Measurements from ENCODE around the gene KCNJ12.
"Not testable (repeated sequence)": the region's sequence is repeated elsewhere in the genome, so short reads cannot be mapped to it uniquely, and the experiment has no call there.

Gene KCNJ12

DNA sequence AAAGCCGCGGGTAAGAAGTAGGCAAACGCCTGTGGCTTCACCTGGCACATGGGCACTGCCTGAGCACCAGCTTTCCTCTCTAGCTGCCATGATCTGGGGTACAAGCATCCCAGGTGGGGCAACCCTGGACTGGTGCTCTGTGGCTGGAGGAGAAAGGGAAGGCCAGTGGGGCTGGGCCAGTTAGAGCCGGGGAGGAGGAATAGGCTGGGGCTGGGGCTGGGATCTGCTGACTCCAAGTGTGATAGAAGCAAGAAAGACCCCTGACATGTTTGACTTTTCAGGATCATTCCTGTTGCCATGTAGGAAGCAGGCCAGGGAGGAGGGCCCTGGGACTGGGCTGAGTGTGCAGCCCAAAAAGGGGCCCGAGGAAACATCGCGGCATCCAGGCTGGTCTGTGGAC is 48.5 kb downstream of the KCNJ12 start:
- H3K4me1 ChIP-seq (ENCODE audit: control insufficient read depth, insufficient read depth, low read length); H3K36me3 ChIP-seq (ENCODE audit: control insufficient read depth, insufficient read depth, low read length); H3K27me3 ChIP-seq (ENCODE audit: control insufficient read depth, insufficient read depth, low read length); H3K9ac ChIP-seq (ENCODE audit: low read depth, low read length); H3K9me3 ChIP-seq (ENCODE audit: control insufficient read depth, insufficient read depth, low read length); H3K4me3 ChIP-seq (ENCODE audit: low read depth, low read length): not testable (repeated sequence)

DNA sequence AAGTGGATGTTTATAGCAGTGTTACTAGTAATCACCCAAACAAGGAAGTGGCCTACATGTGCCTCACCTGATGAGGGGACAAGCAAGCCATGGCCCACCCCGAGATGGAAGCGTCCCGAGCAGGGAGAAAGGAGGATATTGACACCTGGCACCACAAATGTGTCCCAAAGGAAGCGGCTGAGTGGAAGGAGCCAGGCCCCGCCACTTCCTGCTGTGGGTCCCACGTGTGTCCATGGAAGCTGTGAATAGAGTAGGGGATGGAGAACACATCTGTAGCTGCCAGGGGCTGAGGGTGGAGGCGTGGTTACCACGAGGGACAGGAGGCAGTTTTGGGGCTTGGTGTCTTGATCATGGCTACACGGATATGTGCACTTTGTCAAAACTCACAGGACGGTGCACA is 49.2 kb downstream of the KCNJ12 start:
- H3K9me3 ChIP-seq (ENCODE audit: control insufficient read depth, insufficient read depth, low read length) = no peaks in the 10 kb centered on the region
- no peaks in the 10 kb centered on the region for H3K27me3 ChIP-seq (ENCODE audit: control insufficient read depth, insufficient read depth, low read length)
- no peak overlapping the region for H3K9ac ChIP-seq (ENCODE audit: low read depth, low read length)
- H3K4me1 ChIP-seq (ENCODE audit: control insufficient read depth, insufficient read depth, low read length) = no peaks in the 10 kb centered on the region
- no peak overlapping the region for H3K4me3 ChIP-seq (ENCODE audit: low read depth, low read length)
- no peaks in the 10 kb centered on the region for H3K36me3 ChIP-seq (ENCODE audit: control insufficient read depth, insufficient read depth, low read length)

DNA sequence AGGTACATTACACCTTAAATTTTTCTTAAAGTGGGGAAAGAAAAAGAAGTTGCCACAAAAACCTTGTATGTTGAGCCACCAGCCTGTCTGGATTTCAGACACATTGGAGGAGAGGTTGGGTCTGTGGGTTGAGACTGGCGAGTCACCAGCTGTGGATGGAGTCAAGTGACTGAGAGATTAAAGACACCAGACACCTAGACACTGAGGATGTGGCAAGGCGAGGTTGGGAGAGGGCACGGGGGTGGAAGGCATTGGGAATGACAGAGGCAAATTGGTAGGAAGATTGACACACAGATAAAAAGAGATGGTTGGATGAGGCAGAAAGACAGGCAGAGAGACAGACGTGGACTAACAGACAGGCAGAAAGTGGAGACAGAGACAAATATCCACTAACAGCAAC is 49.6 kb downstream of the KCNJ12 start:
- no peak overlapping the region for H3K9ac ChIP-seq (ENCODE audit: low read depth, low read length)
- H3K9me3 ChIP-seq (ENCODE audit: control insufficient read depth, insufficient read depth, low read length) = no peaks in the 10 kb centered on the region
- H3K4me3 ChIP-seq (ENCODE audit: low read depth, low read length) = no peak overlapping the region
- no peaks in the 10 kb centered on the region for H3K4me1 ChIP-seq (ENCODE audit: control insufficient read depth, insufficient read depth, low read length)
- no peaks in the 10 kb centered on the region for H3K36me3 ChIP-seq (ENCODE audit: control insufficient read depth, insufficient read depth, low read length)
- H3K27me3 ChIP-seq (ENCODE audit: control insufficient read depth, insufficient read depth, low read length) = no peaks in the 10 kb centered on the region

DNA sequence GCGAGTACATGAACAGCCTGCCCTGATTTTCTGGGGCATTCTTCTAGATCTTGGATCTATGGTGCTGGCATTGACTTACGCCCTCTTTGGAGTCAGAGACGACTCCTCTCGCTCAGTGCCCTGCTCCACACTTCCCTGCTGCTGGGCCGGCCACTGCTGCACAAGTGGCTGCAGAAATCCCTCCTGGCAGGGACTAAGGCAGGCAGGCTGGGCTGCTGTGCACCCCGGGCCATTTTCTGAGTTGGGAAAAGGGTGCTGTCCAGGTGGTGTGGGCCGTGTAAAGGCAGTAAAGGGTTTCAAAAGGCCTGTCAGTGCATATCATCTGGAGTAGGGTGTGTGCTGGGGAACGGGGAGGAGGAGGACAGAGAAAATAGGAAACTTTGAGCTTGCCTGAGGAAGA is 50.1 kb downstream of the KCNJ12 start:
- not testable (repeated sequence) for H3K9me3 ChIP-seq (ENCODE audit: control insufficient read depth, insufficient read depth, low read length); H3K36me3 ChIP-seq (ENCODE audit: control insufficient read depth, insufficient read depth, low read length); H3K4me3 ChIP-seq (ENCODE audit: low read depth, low read length); H3K4me1 ChIP-seq (ENCODE audit: control insufficient read depth, insufficient read depth, low read length); H3K9ac ChIP-seq (ENCODE audit: low read depth, low read length); H3K27me3 ChIP-seq (ENCODE audit: control insufficient read depth, insufficient read depth, low read length)

DNA sequence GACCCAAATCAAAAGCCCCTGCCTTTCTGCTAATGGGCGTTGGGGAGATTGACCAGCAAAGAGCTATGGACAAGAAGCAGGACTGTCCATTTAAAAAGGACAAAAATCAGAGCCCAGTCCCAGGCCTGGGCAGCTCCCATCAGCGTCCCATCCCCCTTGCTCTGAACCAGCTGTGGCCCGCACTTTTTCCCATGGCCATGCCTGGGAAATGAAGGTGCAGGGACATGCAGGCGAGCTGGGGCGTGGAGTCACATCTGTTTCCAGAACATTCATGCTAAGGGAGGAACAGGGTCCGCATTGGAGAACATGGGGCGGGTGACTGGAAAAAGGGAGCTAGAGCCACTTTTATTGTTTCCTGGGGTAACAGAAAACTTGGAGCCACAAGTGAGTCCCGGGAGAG is 50.7 kb downstream of the KCNJ12 start:
- H3K4me3 ChIP-seq (ENCODE audit: low read depth, low read length); H3K9me3 ChIP-seq (ENCODE audit: control insufficient read depth, insufficient read depth, low read length); H3K4me1 ChIP-seq (ENCODE audit: control insufficient read depth, insufficient read depth, low read length); H3K9ac ChIP-seq (ENCODE audit: low read depth, low read length); H3K27me3 ChIP-seq (ENCODE audit: control insufficient read depth, insufficient read depth, low read length); H3K36me3 ChIP-seq (ENCODE audit: control insufficient read depth, insufficient read depth, low read length): not testable (repeated sequence)

DNA sequence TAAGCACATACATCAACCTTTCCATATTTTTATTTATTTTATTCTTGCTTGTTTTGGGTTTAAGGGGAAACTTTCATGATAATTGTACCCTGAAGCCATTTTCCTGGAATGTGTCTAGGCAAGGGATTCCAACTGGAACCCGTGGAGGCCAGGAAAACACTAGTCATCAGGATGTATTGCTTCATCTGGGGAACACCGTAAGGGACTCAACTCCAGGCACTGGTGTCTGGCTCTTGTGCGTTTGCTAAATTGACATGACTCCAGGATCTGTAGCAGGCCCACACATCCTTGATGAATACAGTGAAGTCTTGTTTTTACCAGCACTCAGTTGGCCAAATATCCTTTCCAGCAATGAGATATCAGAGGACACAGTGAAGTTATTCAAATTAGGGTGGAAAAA is 51.6 kb downstream of the KCNJ12 start:
- H3K9ac ChIP-seq (ENCODE audit: low read depth, low read length); H3K9me3 ChIP-seq (ENCODE audit: control insufficient read depth, insufficient read depth, low read length); H3K36me3 ChIP-seq (ENCODE audit: control insufficient read depth, insufficient read depth, low read length); H3K4me3 ChIP-seq (ENCODE audit: low read depth, low read length); H3K4me1 ChIP-seq (ENCODE audit: control insufficient read depth, insufficient read depth, low read length); H3K27me3 ChIP-seq (ENCODE audit: control insufficient read depth, insufficient read depth, low read length): not testable (repeated sequence)

DNA sequence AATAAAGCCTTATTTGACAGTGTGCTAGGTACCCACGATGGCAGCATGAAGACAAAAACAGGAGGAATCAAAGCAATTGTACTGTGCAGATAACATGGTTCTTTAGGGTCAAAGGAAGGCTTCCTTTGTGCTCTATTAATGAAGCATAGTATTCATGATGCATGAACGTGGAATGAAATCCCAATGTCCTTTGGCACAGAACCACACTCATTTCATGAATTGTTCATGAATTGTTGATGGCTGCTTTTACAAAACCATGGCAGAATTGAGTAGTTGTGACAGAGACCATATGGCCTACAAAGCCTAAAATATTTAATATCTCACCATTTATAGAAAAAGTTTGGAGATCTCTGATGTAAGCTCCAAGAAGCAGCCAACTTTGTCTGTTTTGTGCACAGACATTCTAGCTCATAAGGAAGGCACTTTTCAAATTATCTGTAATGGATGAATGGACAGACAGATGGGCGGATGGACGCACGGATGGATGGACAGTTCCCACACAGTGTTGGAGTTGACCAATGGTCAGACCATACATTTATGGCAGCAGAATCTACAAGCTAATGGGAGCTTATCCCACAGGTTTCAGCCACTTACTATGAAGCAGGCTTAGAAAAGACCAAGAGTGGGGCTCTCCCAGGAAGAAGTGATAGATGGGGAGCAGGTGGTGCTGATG is 52.7 kb downstream of the KCNJ12 start:
- H3K27me3 ChIP-seq (ENCODE audit: control insufficient read depth, insufficient read depth, low read length); H3K9me3 ChIP-seq (ENCODE audit: control insufficient read depth, insufficient read depth, low read length); H3K36me3 ChIP-seq (ENCODE audit: control insufficient read depth, insufficient read depth, low read length); H3K9ac ChIP-seq (ENCODE audit: low read depth, low read length); H3K4me3 ChIP-seq (ENCODE audit: low read depth, low read length); H3K4me1 ChIP-seq (ENCODE audit: control insufficient read depth, insufficient read depth, low read length): not testable (repeated sequence)

DNA sequence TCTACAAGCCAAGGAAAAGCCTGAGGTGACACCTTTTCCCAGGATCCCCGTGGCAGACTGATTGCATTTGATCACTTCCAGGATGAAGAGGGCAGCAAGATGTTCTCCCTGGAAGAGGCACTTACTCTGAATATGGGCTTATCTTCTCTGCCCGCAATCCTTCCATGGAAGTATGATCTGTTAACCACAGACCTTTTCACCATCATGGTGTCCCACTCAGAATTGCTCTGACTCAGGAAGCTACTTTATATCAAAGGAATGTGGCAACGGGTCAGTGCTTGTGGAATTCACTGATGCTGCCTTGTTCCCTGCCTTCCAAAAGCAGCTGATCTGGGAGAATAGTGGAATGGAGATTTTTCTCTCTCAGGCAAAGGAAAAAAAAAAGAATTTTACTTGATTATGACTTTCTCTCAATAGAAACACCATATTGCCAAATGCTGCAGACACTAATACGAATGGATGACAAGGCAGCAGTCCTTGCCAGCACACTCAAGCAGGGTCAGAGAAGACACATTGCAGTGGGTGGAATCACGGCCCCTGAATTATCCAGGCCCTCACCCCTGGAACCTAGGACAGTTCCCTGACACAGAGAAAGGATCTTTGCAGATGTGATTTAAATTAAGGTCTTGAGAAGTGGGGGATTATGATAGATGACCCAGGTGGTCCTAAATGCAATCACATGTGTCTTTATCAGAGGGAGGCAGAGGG is 53.9 kb downstream of the KCNJ12 start:
- not testable (repeated sequence) for H3K9ac ChIP-seq (ENCODE audit: low read depth, low read length); H3K4me3 ChIP-seq (ENCODE audit: low read depth, low read length); H3K4me1 ChIP-seq (ENCODE audit: control insufficient read depth, insufficient read depth, low read length); H3K36me3 ChIP-seq (ENCODE audit: control insufficient read depth, insufficient read depth, low read length); H3K9me3 ChIP-seq (ENCODE audit: control insufficient read depth, insufficient read depth, low read length); H3K27me3 ChIP-seq (ENCODE audit: control insufficient read depth, insufficient read depth, low read length)

DNA sequence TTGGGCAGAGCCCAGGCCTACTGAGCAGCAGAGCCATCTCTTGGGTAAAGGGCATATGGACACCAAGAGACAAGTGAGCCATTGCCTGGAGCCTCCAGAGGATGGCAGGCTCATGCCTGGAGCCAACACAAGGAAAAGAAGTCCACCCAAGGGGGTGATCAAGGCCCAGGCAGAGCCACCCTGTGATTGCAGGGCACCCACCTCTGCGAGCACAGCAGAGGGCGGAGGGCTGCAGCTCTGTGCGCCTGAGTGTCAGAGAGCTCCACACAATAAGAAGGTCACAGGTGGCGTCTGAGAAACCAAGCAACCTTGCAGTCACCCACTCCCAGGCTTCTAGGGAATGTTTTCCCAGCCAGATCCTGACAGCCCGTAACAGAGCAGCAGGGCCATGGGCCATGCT is 57.8 kb downstream of the KCNJ12 start:
- H3K9ac ChIP-seq (ENCODE audit: low read depth, low read length); H3K4me3 ChIP-seq (ENCODE audit: low read depth, low read length); H3K4me1 ChIP-seq (ENCODE audit: control insufficient read depth, insufficient read depth, low read length); H3K9me3 ChIP-seq (ENCODE audit: control insufficient read depth, insufficient read depth, low read length); H3K27me3 ChIP-seq (ENCODE audit: control insufficient read depth, insufficient read depth, low read length); H3K36me3 ChIP-seq (ENCODE audit: control insufficient read depth, insufficient read depth, low read length): not testable (repeated sequence)

DNA sequence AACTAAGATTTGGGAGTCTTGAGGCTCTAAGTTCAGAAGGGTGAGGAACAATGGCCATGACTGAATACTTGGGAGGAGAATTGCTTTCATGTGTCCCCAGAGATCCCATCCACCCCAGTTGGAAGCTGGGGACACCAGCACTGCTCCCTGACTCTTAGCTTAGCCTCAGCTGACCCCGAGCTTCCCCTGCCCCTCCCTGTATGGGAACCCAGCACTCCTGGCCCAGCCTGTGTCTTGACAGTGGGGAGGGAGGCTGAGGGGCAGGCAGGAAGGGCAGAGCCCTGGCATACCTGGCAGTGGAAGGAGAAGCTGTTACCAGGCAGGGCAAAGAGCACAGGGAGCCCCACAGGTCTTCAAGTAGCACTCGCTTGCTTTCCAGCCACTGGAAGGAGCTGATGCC is 58.8 kb downstream of the KCNJ12 start:
- not testable (repeated sequence) for H3K4me1 ChIP-seq (ENCODE audit: control insufficient read depth, insufficient read depth, low read length); H3K36me3 ChIP-seq (ENCODE audit: control insufficient read depth, insufficient read depth, low read length); H3K9ac ChIP-seq (ENCODE audit: low read depth, low read length); H3K9me3 ChIP-seq (ENCODE audit: control insufficient read depth, insufficient read depth, low read length); H3K27me3 ChIP-seq (ENCODE audit: control insufficient read depth, insufficient read depth, low read length); H3K4me3 ChIP-seq (ENCODE audit: low read depth, low read length)

DNA sequence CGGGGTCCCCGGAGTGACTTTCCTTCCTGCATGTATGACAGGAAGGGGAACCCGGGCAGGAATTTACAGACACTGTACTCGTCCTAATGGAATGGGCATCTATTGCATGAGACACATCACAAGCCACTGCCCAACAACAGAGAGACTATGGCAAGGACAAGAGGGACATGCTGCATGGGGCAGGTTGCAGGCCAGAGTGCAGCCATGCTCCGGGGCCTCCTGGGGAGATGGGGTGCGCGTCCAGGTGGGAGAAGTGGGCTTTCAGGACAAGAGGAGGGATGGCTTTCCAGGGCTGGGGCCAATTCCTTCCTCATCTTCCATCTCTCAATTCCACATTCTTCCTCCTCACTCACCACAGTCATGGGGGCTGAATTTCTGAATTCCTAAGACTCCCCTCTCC is 60.3 kb downstream of the KCNJ12 start:
- H3K4me1 ChIP-seq (ENCODE audit: control insufficient read depth, insufficient read depth, low read length); H3K4me3 ChIP-seq (ENCODE audit: low read depth, low read length): not testable (repeated sequence)

DNA sequence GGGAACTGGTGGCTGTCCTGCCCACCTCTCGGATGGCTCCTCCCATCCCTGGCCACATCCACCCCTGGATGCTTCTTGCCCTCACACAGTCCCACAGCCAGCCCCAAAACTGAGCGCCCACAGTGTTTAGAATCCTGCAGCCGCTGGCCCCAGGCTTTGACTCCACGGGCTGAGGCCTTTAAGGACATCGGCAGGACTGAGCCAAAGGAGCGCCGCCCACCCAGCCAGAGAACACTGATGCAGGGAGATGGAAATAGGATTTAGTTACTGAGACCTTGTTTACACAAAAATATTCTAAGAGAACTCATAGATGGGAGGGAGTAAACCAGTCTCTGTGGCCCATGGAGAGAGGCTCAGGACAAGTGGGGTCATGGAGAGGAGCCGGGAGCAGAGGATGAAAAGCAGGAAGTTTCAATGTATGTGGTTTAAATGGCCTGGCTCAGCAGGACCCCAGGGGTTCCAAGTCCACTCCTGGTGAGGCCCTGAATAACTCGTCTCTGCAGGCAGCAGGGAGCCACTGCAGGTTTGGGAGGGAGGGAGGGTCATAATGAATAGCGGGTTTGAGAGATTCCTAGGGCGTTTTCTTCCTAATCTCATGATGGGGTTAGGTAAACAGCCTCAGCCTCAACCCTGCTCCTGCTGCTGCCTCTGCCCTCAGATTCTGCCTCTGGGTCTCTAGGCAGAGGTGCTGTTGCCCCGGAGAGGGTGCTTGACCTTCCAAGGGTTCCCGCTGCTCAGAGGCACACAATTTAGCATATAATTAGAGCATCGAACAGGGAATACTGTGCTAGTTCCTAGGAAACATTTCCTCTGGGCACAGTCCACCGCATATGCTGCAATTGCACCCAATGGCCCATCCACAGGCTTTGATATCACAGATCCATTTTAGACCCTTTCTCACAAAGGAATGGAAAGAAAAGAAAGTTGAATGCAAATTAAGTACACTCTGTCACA is 61.0 kb downstream of the KCNJ12 start:
- not testable (repeated sequence) for H3K4me1 ChIP-seq (ENCODE audit: control insufficient read depth, insufficient read depth, low read length); H3K9ac ChIP-seq (ENCODE audit: low read depth, low read length); H3K9me3 ChIP-seq (ENCODE audit: control insufficient read depth, insufficient read depth, low read length); H3K4me3 ChIP-seq (ENCODE audit: low read depth, low read length); H3K27me3 ChIP-seq (ENCODE audit: control insufficient read depth, insufficient read depth, low read length); H3K36me3 ChIP-seq (ENCODE audit: control insufficient read depth, insufficient read depth, low read length)

More for the DNA sequence above, 60.3 kb downstream of the KCNJ12 start:
- H3K9me3 ChIP-seq (ENCODE audit: control insufficient read depth, insufficient read depth, low read length); H3K27me3 ChIP-seq (ENCODE audit: control insufficient read depth, insufficient read depth, low read length); H3K36me3 ChIP-seq (ENCODE audit: control insufficient read depth, insufficient read depth, low read length); H3K9ac ChIP-seq (ENCODE audit: low read depth, low read length): not testable (repeated sequence)

Measured in iPS-15b (cell line).